WTC11 (cell line): ENCODE measurements around the gene EXOSC6. TPM values are rescaled to one million over a fixed set of nuclear protein-coding genes. Genes with fewer than 3 reads are reported as not detected.
A peak's percentile ranks its signal among the peaks of the same experiment; 100 is the strongest.

Experiments used
- ATAC-seq: fragments of 200-7000 bp; cut with Tn5 transposase; 2 replicates; pipeline ENCODE4 v1.10.0; 2021; ENCODE audit warnings: mild to moderate bottlenecking, moderate library complexity
- CTCF ChIA-PET: fragments of 300-600 bp; sonication (Branson Sonifier 250); formaldehyde crosslinking; loops from one replicate; lab custom pipeline; 2021; ENCODE audit warnings: antibody characterized with exemption; lab: Charles Lee
- POLR2A ChIA-PET: fragments of 350-600 bp; sonication (Branson Sonifier 250); formaldehyde crosslinking; loops from one replicate; lab custom pipeline; 2021; ENCODE audit warnings: antibody characterized with exemption; lab: Charles Lee
- DNase-seq: peaks from one replicate; pipeline ENCODE4 v3.0.0; 2021; ENCODE audit warnings: low spot score
- H3K27ac Mint-ChIP-seq: 2 replicates; pipeline ENCODE4 v1.8.0; 2021; ENCODE audit warnings: mixed read lengths
- H3K27me3 Mint-ChIP-seq: 2 replicates; pipeline ENCODE4 v1.8.0; 2021; ENCODE audit warnings: low read depth, mild to moderate bottlenecking, moderate library complexity, mixed read lengths
- H3K36me3 Mint-ChIP-seq: 2 replicates; pipeline ENCODE4 v1.8.0; 2021; ENCODE audit warnings: mixed read lengths
- H3K4me1 Mint-ChIP-seq: 2 replicates; pipeline ENCODE4 v1.8.0; 2022; ENCODE audit warnings: mixed read lengths
- H3K4me3 Mint-ChIP-seq: 2 replicates; pipeline ENCODE4 v1.8.0; 2021; ENCODE audit warnings: mild to moderate bottlenecking, moderate library complexity, mixed read lengths
- H3K9me3 Mint-ChIP-seq: 2 replicates; pipeline ENCODE4 v1.8.0; 2021; ENCODE audit warnings: mixed read lengths
- AFF4 ChIP-seq: sonication (generic); formaldehyde crosslinking; IDR thresholded peaks from 2 replicates; pipeline ENCODE4 v1.8.1; 2023; ENCODE audit warnings: mild to moderate bottlenecking, missing genetic modification reagents, borderline replicate concordance
- AR ChIP-seq: fragments of 250-450 bp; sonication (Bioruptor Pico); IDR thresholded peaks from 2 replicates; pipeline ENCODE4 v1.9.0; 2021; ENCODE audit warnings: mild to moderate bottlenecking
- ATF3 ChIP-seq: sonication (generic); formaldehyde crosslinking; conservative IDR thresholded peaks from 2 replicates; pipeline ENCODE4 v1.8.1; 2022; ENCODE audit warnings: mild to moderate bottlenecking, missing genetic modification reagents
- IRF1 ChIP-seq: sonication (generic); formaldehyde crosslinking; IDR thresholded peaks from 2 replicates; pipeline ENCODE4 v1.8.0; 2023; ENCODE audit warnings: missing genetic modification reagents
- ZNF512 ChIP-seq: sonication (generic); formaldehyde crosslinking; IDR thresholded peaks from 2 replicates; pipeline ENCODE4 v1.8.1; 2022; ENCODE audit warnings: missing genetic modification reagents, borderline replicate concordance
- total RNA-seq: library from RNA; stranded (reverse); gene quantifications from 3 replicates; pipeline ENCODE4 v1.2.3, GENCODE V29; 2021
- TF ChIP-seq, protein P1 (sequence below): fragments of 200-600 bp; IDR thresholded peaks from 2 replicates; pipeline ENCODE4 v1.8.0; 2022; ENCODE audit warnings: antibody characterized with exemption
- TF ChIP-seq, protein P2 (sequence below): sonication (generic); formaldehyde crosslinking; IDR thresholded peaks from 2 replicates; pipeline ENCODE4 v1.8.0; 2022; ENCODE audit warnings: mild to moderate bottlenecking, missing genetic modification reagents

The EXOSC6 gene
- total RNA-seq, 1 experiment from 2014 or later = 27.3 TPM

DNA sequence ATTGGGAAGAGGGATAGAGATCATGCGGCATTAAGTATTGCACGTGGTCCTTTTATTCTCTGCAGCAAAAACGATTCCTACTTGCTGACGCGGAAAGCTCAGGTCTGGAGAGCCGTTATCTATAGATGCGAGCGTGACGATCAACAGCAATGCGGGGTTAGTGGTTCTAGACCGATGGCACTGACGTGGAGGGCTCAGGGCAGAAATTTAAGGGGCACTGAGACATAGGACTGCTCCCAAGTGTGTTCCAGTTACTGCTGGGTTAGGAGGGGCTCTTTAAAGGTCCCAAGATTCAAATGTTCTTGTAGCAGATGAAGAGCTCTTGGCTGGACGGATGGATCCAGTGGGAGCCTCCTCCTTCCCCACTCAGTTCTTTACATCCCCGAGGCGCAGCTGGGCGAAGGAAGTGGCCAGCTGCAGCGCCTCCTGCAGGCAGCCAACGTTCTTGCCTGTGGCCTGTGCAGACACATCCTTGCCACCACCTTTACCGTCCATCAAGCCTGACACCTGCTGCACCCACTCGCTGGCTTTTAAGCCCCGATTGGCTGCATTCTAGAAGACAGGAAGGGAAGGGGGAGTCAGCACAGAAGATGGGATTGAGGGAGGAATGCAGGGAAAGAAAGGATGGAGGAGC lies 732 bp upstream of the EXOSC6 start:
- TF ChIP-seq, protein P1, sequence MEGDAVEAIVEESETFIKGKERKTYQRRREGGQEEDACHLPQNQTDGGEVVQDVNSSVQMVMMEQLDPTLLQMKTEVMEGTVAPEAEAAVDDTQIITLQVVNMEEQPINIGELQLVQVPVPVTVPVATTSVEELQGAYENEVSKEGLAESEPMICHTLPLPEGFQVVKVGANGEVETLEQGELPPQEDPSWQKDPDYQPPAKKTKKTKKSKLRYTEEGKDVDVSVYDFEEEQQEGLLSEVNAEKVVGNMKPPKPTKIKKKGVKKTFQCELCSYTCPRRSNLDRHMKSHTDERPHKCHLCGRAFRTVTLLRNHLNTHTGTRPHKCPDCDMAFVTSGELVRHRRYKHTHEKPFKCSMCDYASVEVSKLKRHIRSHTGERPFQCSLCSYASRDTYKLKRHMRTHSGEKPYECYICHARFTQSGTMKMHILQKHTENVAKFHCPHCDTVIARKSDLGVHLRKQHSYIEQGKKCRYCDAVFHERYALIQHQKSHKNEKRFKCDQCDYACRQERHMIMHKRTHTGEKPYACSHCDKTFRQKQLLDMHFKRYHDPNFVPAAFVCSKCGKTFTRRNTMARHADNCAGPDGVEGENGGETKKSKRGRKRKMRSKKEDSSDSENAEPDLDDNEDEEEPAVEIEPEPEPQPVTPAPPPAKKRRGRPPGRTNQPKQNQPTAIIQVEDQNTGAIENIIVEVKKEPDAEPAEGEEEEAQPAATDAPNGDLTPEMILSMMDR = peak; percentile 59; the same call in 1 of the 2 replicates
- TF ChIP-seq AR (CRISPR knock-in tag) (no peak), ATF3 (CRISPR knock-in tag) (no peak), ZNF512 (CRISPR knock-in tag) (no peak), AFF4 (CRISPR knock-in tag) (no peak), IRF1 (no peak)
- TF ChIP-seq, protein P2, sequence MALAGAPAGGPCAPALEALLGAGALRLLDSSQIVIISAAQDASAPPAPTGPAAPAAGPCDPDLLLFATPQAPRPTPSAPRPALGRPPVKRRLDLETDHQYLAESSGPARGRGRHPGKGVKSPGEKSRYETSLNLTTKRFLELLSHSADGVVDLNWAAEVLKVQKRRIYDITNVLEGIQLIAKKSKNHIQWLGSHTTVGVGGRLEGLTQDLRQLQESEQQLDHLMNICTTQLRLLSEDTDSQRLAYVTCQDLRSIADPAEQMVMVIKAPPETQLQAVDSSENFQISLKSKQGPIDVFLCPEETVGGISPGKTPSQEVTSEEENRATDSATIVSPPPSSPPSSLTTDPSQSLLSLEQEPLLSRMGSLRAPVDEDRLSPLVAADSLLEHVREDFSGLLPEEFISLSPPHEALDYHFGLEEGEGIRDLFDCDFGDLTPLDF (CRISPR knock-in tag) = no peak
- ChIA-PET CTCF (interaction anchor here (0.6 to 3.2 kb wide), 17 partner anchors 7 to 747 kb away, joined by 3 to 26 read pairs (median 4); partner anchors contain the start of gene AARS1), POLR2A (interaction anchor here (1.0 to 1.6 kb wide), 2 partner anchors 33 to 37 kb away, joined by 3 to 9 read pairs; partner anchors contain the start of gene AARS1)
- Mint-ChIP-seq H3K4me3 (no peak overlapping the region; the same call in 1 of the 2 replicates), H3K27ac (peak overlapping the region; percentile 74), H3K36me3 (peaks cover 48% of the 10 kb centered on the region), H3K4me1 (peaks cover 6% of the 10 kb centered on the region), H3K9me3 (no peaks in the 10 kb centered on the region), H3K27me3 (no peaks in the 10 kb centered on the region; the same call in 1 of the 2 replicates)
- DNase-seq = peak; percentile 77
- ATAC-seq = peak; percentile 25
